MCF 10A (cell line): ENCODE data around the gene CHRND. TPM values are rescaled to one million over a fixed set of nuclear protein-coding genes. Genes with fewer than 3 reads are reported as not detected.

Experiments used
- BruUV-seq: library from RNA; stranded (reverse); fragments of 400-500 nt; replicated peaks from 2 replicates; lab custom pipeline; 2021; lab: Mats Ljungman, UMichigan
- CTCF ChIA-PET: fragments of 300-600 bp; sonication (Branson Sonifier 250); formaldehyde crosslinking; extraction: SDS; loops from one replicate; lab custom pipeline; 2021; ENCODE audit warnings: antibody characterized with exemption, inconsistent platforms; lab: Yijun Ruan, JAX
- POLR2A ChIA-PET: fragments of 300-600, 350-650 bp; sonication (Branson Sonifier 250); formaldehyde crosslinking; extraction: SDS; loops from one replicate; lab custom pipeline; 2020; ENCODE audit warnings: antibody characterized with exemption, inconsistent platforms; lab: Yijun Ruan, JAX
- DNase-seq: peaks from one replicate; pipeline ENCODE4 v3.0.0-alpha.2; 2018; ENCODE audit not compliant: unreplicated experiment
- H3K27ac Mint-ChIP-seq: one replicate; pipeline ENCODE4 v1.8.0; 2022; ENCODE audit warnings: mild to moderate bottlenecking, low read depth, mixed read lengths; ENCODE audit not compliant: unreplicated experiment
- H3K27me3 Mint-ChIP-seq: one replicate; pipeline ENCODE4 v1.8.0; 2022; ENCODE audit warnings: mixed read lengths; ENCODE audit not compliant: insufficient read depth, unreplicated experiment
- H3K36me3 Mint-ChIP-seq: one replicate; pipeline ENCODE4 v1.8.0; 2022; ENCODE audit warnings: mild to moderate bottlenecking, moderate library complexity, mixed read lengths; ENCODE audit not compliant: insufficient read depth, unreplicated experiment
- H3K4me1 Mint-ChIP-seq: one replicate; pipeline ENCODE4 v1.8.0; 2022; ENCODE audit warnings: mixed read lengths; ENCODE audit not compliant: insufficient read depth, unreplicated experiment
- H3K4me3 Mint-ChIP-seq: one replicate; pipeline ENCODE4 v1.8.0; 2022; ENCODE audit warnings: mild to moderate bottlenecking, moderate library complexity, mixed read lengths; ENCODE audit not compliant: unreplicated experiment
- H3K9me3 Mint-ChIP-seq: one replicate; pipeline ENCODE4 v1.8.0; 2022; ENCODE audit warnings: mixed read lengths; ENCODE audit not compliant: unreplicated experiment
- CTCF ChIP-seq: fragments of 200-600 bp; IDR thresholded peaks from one replicate; pipeline ENCODE4 v1.8.0; 2022; ENCODE audit warnings: antibody characterized with exemption, mild to moderate bottlenecking; ENCODE audit not compliant: unreplicated experiment
- intact Hi-C: fragments of 100-400 bp; cut with micrococcal nuclease; formaldehyde crosslinking; loops from 2 replicates; pipeline ENCODE4 v1.14.1; 2022
- total RNA-seq: library from RNA; stranded (reverse); gene quantifications from 2 replicates; pipeline ENCODE4 v1.2.3, GENCODE V29; 2022

Gene CHRND
- total RNA-seq, 1 experiment from 2014 or later: not detected

GRCh38 chr2:232486558-232487384 lies 39.2 kb upstream of the CHRND start:
- H3K36me3 Mint-ChIP-seq: no peaks in the 10 kb centered on the region
- no peak for TF ChIP-seq CTCF
- no peaks in the 10 kb centered on the region for H3K9me3 Mint-ChIP-seq
- H3K4me1 Mint-ChIP-seq: no peaks in the 10 kb centered on the region
- intact Hi-C loops: no loop called here
- POLR2A ChIA-PET: no interaction called here
- H3K27ac Mint-ChIP-seq: no peak overlapping the region
- BruUV-seq: no TSS peak
- DNase-seq: no peak
- H3K4me3 Mint-ChIP-seq: no peak overlapping the region
- CTCF ChIA-PET: interaction anchor here (0.7 kb wide), 1 partner anchor 22 kb away, joined by 3 read pairs; no protein-coding TSS in a partner anchor
- H3K27me3 Mint-ChIP-seq: peaks cover 22% of the 10 kb centered on the region

DNA sequence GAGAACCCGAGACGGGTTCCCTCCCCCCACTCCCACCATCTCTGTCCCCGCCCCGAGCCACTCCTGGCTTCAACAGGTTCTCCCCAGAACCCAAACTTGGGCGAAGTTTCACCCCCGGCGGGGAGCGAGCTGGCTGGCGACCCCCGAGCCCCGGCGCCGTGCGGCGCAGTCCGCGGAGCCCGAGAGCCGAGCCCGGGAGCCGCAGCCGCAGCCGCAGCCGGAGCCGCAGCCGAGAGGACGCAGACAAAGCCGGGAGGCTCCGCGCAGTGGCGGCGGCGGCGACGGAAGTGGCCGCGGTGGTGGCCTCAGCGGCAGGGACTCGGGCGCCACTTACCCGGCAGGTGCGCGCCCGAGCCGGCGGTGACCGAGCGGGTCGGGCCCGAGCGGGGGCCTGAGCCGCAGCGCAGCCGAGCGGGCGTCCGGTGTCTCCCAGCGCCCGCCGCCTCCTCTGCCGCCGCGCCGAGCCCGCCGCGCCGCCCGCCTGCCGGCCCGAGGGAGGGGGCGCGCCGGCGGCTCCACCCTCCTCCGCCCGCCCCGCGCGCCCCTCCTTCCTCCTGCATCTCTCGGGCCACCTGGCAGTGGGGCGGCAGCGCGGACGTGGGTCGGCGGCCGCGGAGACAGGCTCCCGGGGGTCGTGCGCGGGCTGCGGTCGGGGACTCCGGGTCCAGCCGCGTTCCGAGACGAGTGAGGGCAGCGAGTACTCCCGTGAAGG lies 38.4 kb upstream of the CHRND start, which contains the start of gene ECEL1:
Gene ECEL1 (minus strand): TSS at position 450 of the 712 bp plus-strand sequence. CDS start 1,181 bp downstream, outside the sequence.
- CTCF ChIA-PET: interaction anchor here (0.6 to 0.7 kb wide), 2 partner anchors 9 to 21 kb away, joined by 3 to 4 read pairs; no protein-coding TSS in a partner anchor
- POLR2A ChIA-PET: no interaction called here
- Mint-ChIP-seq H3K4me3 (no peak within 1 kb of the TSS), H3K27me3 (peaks cover 22% of the 10 kb centered on the region), H3K4me1 (peaks cover 2% of the 10 kb centered on the region), H3K27ac (no peak within 1 kb of the TSS), H3K36me3 (no peaks in the 10 kb centered on the region), H3K9me3 (no peaks in the 10 kb centered on the region)
- DNase-seq: no peak
- TF ChIP-seq CTCF: no peak
- no TSS peak for BruUV-seq
- intact Hi-C loops: no loop called here

DNA sequence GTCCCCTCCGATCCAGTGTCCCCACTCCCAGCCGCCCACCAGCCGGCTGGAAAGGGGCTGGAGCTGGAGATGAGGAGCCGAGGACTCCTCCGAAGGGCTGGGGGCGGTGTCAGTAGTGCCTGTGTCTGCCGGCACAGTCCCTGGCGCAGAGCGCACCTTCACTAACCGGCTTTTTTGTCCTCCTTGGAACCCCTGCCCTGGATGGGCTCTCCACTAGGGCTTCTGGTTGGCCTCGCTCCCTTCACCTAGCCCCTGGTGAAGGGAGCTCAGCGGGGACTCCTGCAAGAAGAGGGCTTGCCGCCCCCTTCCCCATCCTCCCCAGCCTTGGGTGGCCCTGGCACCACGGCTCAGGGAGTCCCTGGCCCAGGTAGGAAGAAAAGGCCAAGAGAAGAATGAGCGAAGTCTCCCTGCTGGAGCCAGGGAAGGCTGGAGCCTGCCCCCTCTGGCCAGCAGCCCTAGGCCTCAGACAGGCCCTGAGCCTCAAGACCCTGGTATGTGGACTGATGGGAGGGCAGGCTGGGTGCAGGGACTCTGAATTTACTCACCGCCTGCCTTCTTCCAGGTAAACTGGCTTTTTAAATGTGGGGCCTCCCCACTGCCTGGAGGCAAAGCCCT lies 37.8 kb upstream of the CHRND start:
- H3K36me3 Mint-ChIP-seq: no peaks in the 10 kb centered on the region
- no peak for DNase-seq
- H3K4me1 Mint-ChIP-seq: peaks cover 5% of the 10 kb centered on the region
- H3K27ac Mint-ChIP-seq: no peak overlapping the region
- H3K27me3 Mint-ChIP-seq: peaks cover 22% of the 10 kb centered on the region
- intact Hi-C loops: no loop called here
- no peak overlapping the region for H3K4me3 Mint-ChIP-seq
- TF ChIP-seq CTCF: no peak
- H3K9me3 Mint-ChIP-seq: no peaks in the 10 kb centered on the region
- CTCF ChIA-PET: interaction anchor here (0.6 kb wide), 1 partner anchor 8 kb away, joined by 4 read pairs; no protein-coding TSS in a partner anchor
- no TSS peak for BruUV-seq
- POLR2A ChIA-PET: no interaction called here
